ENCODE results near the gene ALDH1A1. TPM values are rescaled to one million over a fixed set of nuclear protein-coding genes. Genes with fewer than 3 reads are reported as not detected.

Gene ALDH1A1
- total RNA-seq, 2 experiments from 2014 or later, result not detected

- POLR2A ChIA-PET, result interaction anchor here (1.1 kb wide), 1 partner anchor 20 kb away, joined by 3 read pairs; no protein-coding TSS in a partner anchor
- CTCF ChIA-PET (ENCODE audit: unreplicated experiment), result no interaction called here
- H3K9me3 ChIP-seq (ENCODE audit: low read length), result no peaks in the 10 kb centered on the region
- no TSS peak for BruUV-seq (replicated peaks)
- no peak overlapping the region for H2AFZ ChIP-seq (ENCODE audit: low read length)
- H3K27ac ChIP-seq (ENCODE audit: low read depth, low read length, poor library complexity, severe bottlenecking), result no peak overlapping the region
- H3K36me3 ChIP-seq (ENCODE audit: insufficient read depth, low read length), result no peaks in the 10 kb centered on the region
- intact Hi-C loops (cut with micrococcal nuclease; ENCODE audit: unreplicated experiment), result no loop called here
- H3K4me3 ChIP-seq (ENCODE audit: low read depth, low read length, poor library complexity, severe bottlenecking), result no peak overlapping the region
- no peaks in the 10 kb centered on the region for H3K9me2 ChIP-seq (ENCODE audit: insufficient read depth, low read length)
- no peaks in the 10 kb centered on the region for H3K4me1 ChIP-seq (ENCODE audit: insufficient read depth, low read length, poor library complexity, severe bottlenecking)
- no peak for DNase-seq (ENCODE audit: low spot score)
- TF ChIP-seq CTCF (conservative IDR thresholded peaks at IDR 0.05; ENCODE audit: low read length) (no peak), EZH2phosphoT487 (IDR thresholded peaks at IDR 0.05; ENCODE audit: borderline replicate concordance, low read depth, low read length) (no peak)
- no peaks in the 10 kb centered on the region for H3K79me2 ChIP-seq (ENCODE audit: insufficient read depth, low read depth, low read length)
- H3K4me2 ChIP-seq (ENCODE audit: low read length), result no peak overlapping the region
- H4K20me1 ChIP-seq (ENCODE audit: insufficient read depth, low read length), result no peaks in the 10 kb centered on the region
Observed at GRCh38 chr9:72972636-72973035, 19.8 kb upstream of the ALDH1A1 start.

DNA sequence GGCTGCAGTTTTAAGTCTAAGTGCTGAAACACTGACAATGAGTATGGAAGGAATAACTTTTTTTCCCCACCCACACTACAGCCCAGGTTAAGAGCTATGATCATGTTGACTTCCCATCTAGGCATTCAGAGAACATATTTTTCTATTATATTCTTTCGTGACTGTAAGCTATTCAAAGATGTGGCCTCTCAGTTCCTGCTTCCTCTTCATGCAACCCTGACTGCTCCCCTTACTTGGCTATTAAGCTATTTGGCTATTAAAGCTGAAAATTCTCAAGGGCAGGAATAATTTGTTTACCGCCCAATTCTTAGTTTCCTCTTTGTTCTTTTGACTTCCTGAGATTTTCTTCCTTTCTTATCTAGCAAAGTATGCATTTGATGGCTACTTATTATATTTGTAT, 18.6 kb upstream of the ALDH1A1 start:
- Histone ChIP-seq H3K4me1 (ENCODE audit: insufficient read depth, low read length, poor library complexity, severe bottlenecking) (no peaks in the 10 kb centered on the region), H3K79me2 (ENCODE audit: insufficient read depth, low read depth, low read length) (no peaks in the 10 kb centered on the region), H3K4me2 (ENCODE audit: low read length) (no peak overlapping the region), H4K20me1 (ENCODE audit: insufficient read depth, low read length) (no peaks in the 10 kb centered on the region), H2AFZ (ENCODE audit: low read length) (no peak overlapping the region), H3K36me3 (ENCODE audit: insufficient read depth, low read length) (no peaks in the 10 kb centered on the region), H3K27ac (ENCODE audit: low read depth, low read length, poor library complexity, severe bottlenecking) (no peak overlapping the region), H3K9me3 (ENCODE audit: low read length) (no peaks in the 10 kb centered on the region), H3K4me3 (ENCODE audit: low read depth, low read length, poor library complexity, severe bottlenecking) (no peak overlapping the region), H3K9me2 (ENCODE audit: insufficient read depth, low read length) (no peaks in the 10 kb centered on the region)
- no TSS peak for BruUV-seq (replicated peaks)
- CTCF ChIA-PET (ENCODE audit: unreplicated experiment), result no interaction called here
- POLR2A ChIA-PET, result interaction anchor here (0.7 kb wide), 2 partner anchors 47 to 89 kb away, joined by 3 read pairs; no protein-coding TSS in a partner anchor
- no peak for DNase-seq (ENCODE audit: low spot score)
- intact Hi-C loops (cut with micrococcal nuclease; ENCODE audit: unreplicated experiment), result no loop called here
- TF ChIP-seq CTCF (conservative IDR thresholded peaks at IDR 0.05; ENCODE audit: low read length) (no peak), EZH2phosphoT487 (IDR thresholded peaks at IDR 0.05; ENCODE audit: borderline replicate concordance, low read depth, low read length) (no peak)

DNA sequence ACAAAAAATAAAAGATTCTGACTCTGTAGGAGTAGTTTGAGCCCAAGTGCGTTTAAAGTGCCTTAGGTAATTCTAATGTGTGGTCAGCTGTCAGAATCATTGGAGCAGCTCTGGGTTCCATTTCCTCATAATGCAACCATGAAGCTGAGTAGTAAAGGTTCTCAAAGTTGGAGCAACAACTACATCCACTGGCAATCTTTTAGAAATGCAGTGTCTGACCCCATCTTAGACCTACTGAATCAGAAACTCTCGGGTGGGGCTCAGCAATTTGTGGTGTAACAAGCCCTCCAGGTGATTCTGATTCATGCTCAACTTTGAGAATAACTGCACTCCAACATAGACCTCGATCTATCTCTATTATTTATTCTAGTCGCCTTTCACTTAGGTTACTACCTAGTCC, 7.6 kb upstream of the ALDH1A1 start:
- Histone ChIP-seq H3K9me2 (ENCODE audit: insufficient read depth, low read length) (no peaks in the 10 kb centered on the region), H3K9me3 (ENCODE audit: low read length) (no peaks in the 10 kb centered on the region), H3K4me1 (ENCODE audit: insufficient read depth, low read length, poor library complexity, severe bottlenecking) (no peaks in the 10 kb centered on the region), H3K27ac (ENCODE audit: low read depth, low read length, poor library complexity, severe bottlenecking) (no peak overlapping the region), H3K36me3 (ENCODE audit: insufficient read depth, low read length) (no peaks in the 10 kb centered on the region), H3K4me2 (ENCODE audit: low read length) (no peak overlapping the region), H3K4me3 (ENCODE audit: low read depth, low read length, poor library complexity, severe bottlenecking) (no peak overlapping the region), H2AFZ (ENCODE audit: low read length) (no peak overlapping the region), H3K79me2 (ENCODE audit: insufficient read depth, low read depth, low read length) (no peaks in the 10 kb centered on the region), H4K20me1 (ENCODE audit: insufficient read depth, low read length) (no peaks in the 10 kb centered on the region)
- TF ChIP-seq CTCF (conservative IDR thresholded peaks at IDR 0.05; ENCODE audit: low read length) (no peak), EZH2phosphoT487 (IDR thresholded peaks at IDR 0.05; ENCODE audit: borderline replicate concordance, low read depth, low read length) (no peak)
- BruUV-seq (replicated peaks), result no TSS peak
- DNase-seq (ENCODE audit: low spot score), result no peak
- intact Hi-C loops (cut with micrococcal nuclease; ENCODE audit: unreplicated experiment), result no loop called here
- CTCF ChIA-PET (ENCODE audit: unreplicated experiment), result no interaction called here
- POLR2A ChIA-PET, result interaction anchor here (1.0 kb wide), 1 partner anchor 19 kb away, joined by 3 read pairs; no protein-coding TSS in a partner anchor
